Suppressor macrophage (primary cell): ENCODE data around the gene STX4.

Source experiments
- DNase-seq, 4 experiments: peaks; one replicate each; pipeline ENCODE4 v3.0.0-alpha.2; 2020 to 2022

The STX4 gene

DNA sequence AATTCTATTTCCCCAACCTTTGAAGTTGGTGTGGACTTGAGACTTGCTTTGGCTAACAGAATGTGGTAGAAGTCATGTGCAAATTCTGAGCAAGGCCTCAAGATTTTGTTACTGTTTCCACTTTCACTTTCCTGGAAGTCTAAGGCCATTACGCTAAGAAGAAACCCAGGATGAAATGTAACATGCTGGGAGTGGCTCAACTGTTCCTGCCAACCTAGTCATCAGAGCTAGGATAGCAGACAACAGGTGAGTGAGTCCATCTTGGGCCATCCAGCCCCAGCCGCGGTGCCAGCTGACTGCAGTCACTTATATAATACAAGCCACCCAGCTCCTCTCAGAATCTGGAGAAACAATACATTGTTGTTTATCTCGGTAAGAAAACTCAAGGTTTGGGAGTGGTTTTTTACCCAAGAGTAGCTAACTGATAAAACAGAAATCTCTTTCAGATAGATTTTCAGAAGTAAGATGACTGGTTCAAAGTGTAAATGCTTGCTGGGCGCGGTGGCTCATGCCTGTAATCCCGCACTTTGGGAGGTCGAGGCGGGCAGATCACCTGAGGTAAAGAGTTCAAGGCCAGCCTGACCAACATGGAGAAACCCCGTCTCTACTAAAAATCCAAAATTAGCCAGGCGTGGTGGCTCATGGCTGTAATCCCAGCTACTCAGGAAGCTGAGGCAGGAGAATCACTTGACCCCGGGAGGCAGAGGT is 10.7 kb upstream of the STX4 start:
- DNase-seq: no peak

DNA sequence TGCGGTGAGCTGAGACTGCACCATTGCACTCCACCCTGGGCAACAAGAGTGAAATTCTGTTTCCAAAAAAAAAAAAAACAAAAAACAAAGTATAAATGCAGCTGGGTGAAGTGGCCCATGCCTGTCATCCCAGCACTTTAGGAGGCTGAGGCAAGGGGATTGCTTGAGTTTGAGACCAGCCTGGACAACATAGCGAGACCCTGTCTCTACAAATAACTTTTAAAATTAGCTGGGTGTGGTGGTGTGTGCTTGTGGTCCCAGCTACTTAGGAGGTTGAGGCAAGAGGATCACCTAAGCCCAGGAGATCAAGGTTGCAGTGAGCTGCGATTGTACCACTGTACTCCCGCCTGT is 10.1 kb upstream of the STX4 start:
- DNase-seq: no peak

DNA sequence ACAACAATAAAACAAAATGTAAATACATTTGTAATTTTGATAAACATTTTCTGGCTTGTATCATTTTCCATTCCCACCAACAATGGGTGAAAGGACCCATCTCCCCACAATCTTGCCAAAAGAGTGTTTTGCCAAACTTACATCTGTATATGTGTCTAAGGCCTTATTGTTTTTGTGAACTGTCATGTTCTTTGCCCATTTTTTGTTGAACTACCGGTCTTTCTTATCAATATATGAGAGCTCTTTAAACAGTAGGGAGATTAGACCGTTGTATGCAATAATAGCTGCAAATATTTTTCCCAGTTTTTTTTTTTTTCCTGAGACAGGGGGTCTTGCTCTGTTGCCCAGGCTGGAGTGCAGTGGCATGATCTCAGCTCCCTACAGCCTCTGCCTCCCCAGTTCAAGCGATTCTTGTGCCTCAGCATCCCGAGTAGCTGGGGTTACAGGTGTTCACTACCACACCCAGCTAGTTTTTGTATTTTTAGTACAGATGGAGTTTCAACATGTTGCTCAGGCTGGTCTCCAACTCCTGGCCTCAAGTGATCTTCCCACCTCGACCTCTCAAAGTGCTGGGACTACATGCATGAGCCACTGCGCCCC is 9.6 kb upstream of the STX4 start:
- DNase-seq: no peak

DNA sequence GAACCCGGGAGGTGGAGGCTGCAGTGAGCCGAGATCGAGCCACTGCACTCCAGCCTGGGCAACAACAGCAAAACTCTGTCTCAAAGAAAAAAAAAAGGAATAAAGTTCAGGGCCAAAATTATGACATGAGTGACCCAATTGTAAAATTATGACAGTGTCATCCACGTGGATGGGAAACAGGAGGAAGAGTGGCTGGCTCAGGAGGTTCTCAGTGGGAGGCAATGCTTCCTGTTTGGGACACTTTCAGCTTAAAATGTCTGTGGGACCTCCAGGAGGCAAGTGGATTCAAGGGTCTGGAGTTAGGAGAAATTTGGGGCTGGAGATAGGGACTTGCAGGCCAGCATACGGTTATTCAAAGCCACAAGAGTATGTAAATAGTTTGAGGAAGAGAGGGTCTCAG is 8.0 kb upstream of the STX4 start:
- peak; percentile 80 to 93 (median 88) for DNase-seq

- no peak for DNase-seq
Observed at GRCh38 chr16:31029272-31029671, 4.1 kb upstream of the STX4 start.

- no peak for DNase-seq
Observed at GRCh38 chr16:31031276-31031675, 2.1 kb upstream of the STX4 start.

DNA sequence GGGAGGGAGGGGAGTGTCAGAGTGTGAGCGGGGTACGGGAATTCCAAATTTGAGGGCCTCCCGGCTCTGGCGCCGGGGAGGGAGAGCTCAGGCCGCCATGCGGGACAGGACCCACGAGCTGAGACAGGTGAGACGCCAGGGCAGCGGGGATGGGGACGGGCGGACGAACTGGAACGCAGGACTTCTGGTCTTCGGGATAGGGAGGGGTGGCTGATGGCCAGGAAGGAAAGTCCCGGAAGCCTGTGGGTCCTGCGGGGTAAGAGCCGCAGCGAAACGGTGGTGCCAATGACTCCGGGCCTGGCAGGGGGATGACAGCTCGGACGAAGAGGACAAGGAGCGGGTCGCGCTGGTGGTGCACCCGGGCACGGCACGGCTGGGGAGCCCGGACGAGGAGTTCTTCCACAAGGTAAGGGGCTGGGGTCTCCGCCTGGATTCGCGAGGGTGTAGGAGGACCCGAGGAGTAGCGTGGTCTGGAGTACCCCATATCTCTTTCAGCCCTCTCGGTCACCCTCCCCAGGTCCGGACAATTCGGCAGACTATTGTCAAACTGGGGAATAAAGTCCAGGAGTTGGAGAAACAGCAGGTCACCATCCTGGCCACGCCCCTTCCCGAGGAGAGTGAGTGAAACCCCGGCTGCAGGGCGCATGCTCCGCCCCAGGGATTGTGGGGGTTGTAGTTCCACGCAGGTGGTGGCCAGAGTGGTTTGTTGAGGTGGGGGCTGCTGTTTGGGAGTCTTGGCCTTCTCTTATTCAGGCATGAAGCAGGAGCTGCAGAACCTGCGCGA is 543 bp downstream of the STX4 start:
- peak; percentile 91 to 96 (median 93) for DNase-seq

GRCh38 chr16:31036691-31037090 is 3.3 kb downstream of the STX4 start:
- DNase-seq: peak; percentile 64 to 84 (median 78)

GRCh38 chr16:31038993-31039392 is 5.6 kb downstream of the STX4 start:
- no peak for DNase-seq

- DNase-seq: no peak
Observed at GRCh38 chr16:31042866-31043265, 9.5 kb downstream of the STX4 start.

DNA sequence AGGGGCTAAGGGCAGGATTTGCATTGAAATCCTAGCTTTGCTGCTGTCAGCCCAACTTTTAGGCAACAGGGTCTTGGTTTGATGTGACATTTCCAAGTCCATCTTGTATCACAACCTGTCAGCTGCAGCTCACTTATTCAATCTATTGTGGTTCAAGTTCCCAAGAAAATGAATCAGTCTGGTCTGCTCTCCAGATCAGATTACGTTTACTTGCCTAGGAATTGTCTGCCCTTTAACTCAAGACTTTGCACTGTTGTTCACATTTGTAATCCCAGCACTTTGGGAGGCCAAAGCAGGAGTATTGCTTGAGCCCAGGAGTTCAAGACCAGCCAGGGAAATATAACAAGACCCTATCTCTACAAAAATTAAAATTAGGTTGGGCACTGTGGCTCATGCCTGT is 10.0 kb downstream of the STX4 start:
- DNase-seq: no peak

DNA sequence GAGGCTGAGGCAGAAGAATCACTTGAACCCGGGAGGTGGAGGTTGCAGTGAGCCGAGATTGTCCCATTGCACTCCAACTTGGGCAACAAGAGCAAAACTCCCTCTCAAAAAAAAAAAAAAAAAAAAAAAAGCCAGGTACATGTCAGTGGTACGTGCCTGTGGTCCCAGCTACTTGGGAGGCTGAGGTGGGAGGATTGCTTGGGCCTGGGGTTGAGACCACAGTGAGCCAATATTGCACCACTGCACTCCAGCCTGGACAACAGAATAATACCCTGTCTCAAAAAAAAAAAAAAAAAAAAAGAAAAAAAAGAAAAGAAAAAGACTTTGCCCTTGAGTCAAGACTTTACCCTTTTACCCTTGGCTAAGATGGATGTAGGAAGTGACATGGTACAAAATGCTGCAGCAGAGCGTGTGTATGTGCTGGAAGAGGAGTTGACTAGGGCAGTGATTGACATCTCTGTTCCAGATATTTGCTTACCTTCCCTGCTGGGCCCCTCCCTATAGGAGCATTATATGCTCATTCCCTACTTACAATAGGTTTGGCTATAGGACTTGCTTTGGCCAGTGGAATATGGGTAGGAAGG is 10.6 kb downstream of the STX4 start:
- DNase-seq: no peak

GRCh38 chr16:31050280-31051030 is 17.1 kb downstream of the STX4 start:
- no peak for DNase-seq

DNA sequence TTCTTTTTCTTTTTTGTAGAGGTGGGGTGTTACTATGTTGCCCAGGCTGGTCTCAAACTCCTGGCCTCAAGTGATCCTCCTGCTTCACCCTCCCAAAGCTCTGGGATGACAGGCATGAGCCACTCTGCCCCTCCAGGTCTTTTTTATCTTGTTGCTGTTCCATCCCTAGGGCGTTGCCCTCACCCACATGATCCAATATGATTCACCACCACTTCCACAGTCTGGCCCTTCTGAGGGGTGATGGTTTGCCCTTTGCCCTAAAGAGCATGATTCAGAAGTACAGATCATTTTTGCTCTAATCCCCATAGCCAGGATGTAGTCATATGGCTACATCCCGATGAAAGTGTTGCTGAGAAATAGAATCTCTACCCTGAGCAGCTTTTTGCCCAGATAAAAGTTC is 18.8 kb downstream of the STX4 start:
- DNase-seq: peak; percentile 81 to 91 (median 84)

DNA sequence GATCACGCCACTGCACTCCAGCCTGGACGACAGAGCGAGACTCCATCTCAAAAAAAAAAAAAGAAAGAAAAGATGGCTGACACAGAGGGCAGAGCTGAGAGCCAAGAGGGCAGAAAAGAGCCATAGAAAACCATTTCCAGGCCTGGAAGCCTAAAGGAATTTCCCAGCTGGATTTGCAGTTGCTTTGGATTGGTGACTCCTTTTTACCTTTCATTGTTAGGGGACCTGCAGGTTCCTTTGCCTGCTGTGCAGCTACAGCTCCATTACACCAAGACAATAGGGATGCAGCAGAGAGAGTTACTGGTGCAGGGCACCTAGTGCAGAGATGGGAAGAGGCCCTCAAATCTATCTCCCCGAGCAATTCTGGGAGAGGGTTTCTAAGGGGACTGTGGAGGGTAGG is 22.3 kb downstream of the STX4 start:
- no peak for DNase-seq

- DNase-seq: no peak
Observed at GRCh38 chr16:31061126-31061812, 27.9 kb downstream of the STX4 start.

DNA sequence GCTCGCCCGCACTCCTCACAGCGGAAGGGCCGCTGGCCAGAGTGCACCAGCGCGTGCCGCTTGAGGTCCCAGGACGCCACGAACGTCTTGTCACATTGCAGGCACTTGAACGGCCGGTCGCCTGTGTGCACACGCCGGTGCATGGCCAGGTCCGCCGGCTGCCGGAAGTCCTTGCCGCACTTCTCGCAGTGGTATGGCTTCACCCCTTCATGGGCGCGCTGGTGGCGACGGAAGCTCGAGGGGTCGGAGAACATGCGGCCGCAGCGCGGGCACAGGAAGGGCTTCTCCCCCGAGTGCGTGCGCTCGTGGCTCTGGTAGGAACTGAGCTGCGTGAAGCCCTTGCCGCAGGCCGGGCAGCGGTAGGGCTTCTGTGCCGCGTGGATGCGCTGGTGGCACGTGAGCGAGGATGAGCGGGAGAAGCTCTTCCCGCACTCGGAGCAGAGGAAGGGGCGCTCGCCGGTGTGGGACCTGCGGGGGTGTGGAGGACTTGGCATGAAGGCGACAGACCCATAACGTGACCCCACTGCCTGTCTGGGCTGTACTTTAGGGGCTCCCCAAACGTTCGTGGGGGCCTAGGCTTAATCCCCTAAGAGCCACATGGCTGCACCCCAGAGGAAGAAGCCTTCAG is 28.6 kb downstream of the STX4 start:
- DNase-seq: no peak

DNA sequence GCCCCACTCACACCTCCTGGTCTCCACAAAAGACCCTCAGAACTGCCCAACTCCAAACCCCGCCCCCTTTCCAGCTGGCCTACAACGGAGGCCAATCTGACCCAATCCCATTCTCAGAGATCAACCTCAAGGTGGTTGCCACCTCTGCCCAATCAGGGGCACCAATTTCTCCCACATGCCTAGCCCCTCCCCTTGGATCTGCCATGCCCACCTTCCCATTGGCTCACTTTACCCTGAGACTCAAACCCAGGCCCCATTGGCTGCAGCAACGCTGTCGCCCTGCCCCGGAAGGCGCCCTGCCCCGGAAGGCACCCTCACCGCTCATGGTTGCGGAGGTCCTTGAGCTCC is 30.1 kb downstream of the STX4 start:
- DNase-seq: no peak

- DNase-seq: no peak
Observed at GRCh38 chr16:31063843-31064611, 30.7 kb downstream of the STX4 start.

DNA sequence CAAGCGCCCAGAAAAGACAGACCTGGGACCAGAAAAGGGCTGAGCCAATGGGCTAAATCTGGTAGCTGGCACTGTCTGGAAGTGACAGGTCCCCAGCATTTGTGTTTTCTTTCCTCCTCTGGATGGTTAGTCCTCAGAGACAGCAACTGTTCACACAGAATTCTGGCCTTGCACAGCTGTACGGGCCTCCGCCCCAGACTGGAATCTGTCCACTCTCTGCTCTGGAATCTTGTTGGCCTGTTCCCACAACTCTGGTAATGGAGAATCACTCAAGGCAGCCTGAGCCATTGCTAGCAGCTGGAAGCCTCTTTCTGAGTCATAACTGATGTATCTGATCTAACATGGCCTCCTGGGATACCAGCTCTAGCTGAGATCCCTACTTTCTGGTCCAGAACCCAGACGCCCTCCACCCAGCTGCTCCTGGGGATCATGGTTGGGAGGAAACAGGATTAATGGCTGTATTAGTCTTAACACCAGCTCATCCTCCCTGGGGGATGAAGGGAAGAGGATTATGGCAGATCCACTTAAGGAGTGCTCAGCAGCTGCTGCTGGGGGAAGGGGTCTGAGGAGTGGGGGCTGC is 31.6 kb downstream of the STX4 start:
- no peak for DNase-seq

- DNase-seq: no peak
Observed at GRCh38 chr16:31067342-31067741, 34.0 kb downstream of the STX4 start.
